Esophagus muscularis mucosa (tissue), 3 donors: ENCODE measurements around the gene VEZF1.

Experiments
- EP300 ChIP-seq: sonication (generic); formaldehyde crosslinking; IDR thresholded peaks from one replicate; pipeline ENCODE4 v1.6.1; 2017; ENCODE audit warnings: antibody characterized with exemption
- TF ChIP-seq, protein P1 (sequence below), 3 experiments: fragments of 200-600 bp in 2 of 3; fragments of 450-650 bp in 1 of 3; sonication (generic) in 2 of 3; IDR thresholded peaks; one replicate each; pipeline ENCODE4 v1.5.1; 2017 to 2019; ENCODE audit warnings: antibody characterized with exemption in 3 of 3, mild to moderate bottlenecking in 2 of 3, moderate library complexity in 1 of 3

DNA sequence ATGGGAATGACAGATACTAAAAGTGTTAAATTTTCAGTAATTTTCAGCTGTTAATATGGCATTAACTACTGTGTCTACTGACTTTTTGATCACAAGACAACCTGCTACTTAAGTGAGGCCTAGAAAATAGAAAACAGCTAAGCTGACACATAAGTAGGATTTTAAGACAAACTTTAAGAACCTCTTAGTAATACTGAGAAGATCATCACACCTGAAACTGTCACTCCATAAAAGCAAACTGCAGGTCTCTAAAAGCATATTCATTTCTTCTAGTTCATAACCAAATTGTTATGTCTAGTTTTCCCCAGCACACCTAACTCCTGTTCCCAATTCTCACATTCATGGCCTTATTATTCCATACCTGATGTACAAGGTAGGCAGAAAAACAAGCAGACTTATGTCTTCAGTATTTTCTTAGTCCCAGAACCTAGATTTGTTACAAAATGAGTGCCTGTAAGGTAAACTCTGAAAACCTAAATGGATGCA lies 11.0 kb upstream of the VEZF1 start:
- no peak for TF ChIP-seq EP300
- TF ChIP-seq, protein P1, sequence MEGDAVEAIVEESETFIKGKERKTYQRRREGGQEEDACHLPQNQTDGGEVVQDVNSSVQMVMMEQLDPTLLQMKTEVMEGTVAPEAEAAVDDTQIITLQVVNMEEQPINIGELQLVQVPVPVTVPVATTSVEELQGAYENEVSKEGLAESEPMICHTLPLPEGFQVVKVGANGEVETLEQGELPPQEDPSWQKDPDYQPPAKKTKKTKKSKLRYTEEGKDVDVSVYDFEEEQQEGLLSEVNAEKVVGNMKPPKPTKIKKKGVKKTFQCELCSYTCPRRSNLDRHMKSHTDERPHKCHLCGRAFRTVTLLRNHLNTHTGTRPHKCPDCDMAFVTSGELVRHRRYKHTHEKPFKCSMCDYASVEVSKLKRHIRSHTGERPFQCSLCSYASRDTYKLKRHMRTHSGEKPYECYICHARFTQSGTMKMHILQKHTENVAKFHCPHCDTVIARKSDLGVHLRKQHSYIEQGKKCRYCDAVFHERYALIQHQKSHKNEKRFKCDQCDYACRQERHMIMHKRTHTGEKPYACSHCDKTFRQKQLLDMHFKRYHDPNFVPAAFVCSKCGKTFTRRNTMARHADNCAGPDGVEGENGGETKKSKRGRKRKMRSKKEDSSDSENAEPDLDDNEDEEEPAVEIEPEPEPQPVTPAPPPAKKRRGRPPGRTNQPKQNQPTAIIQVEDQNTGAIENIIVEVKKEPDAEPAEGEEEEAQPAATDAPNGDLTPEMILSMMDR (IDR thresholded peaks at IDR 0.05), result no peak
